ENCODE data around the gene XIRP2. TPM values are rescaled to one million over a fixed set of nuclear protein-coding genes. Genes with fewer than 3 reads are reported as not detected.
"Not testable (repeated sequence)": the region's sequence is repeated elsewhere in the genome, so short reads cannot be mapped to it uniquely, and the experiment has no call there.

Gene XIRP2
- total RNA-seq, 1 experiment from 2014 or later: 0.12 TPM

GRCh38 chr2:166942377-166942776 lies 54.1 kb downstream of the XIRP2 start:
- DNase-seq (ENCODE audit: low read depth): no peak

- DNase-seq (ENCODE audit: low read depth): no peak
Measured at GRCh38 chr2:166944909-166945308, 56.6 kb downstream of the XIRP2 start.

GRCh38 chr2:166957686-166958085 lies 69.4 kb downstream of the XIRP2 start:
- no peak for DNase-seq (ENCODE audit: low read depth)

- DNase-seq (ENCODE audit: low read depth): no peak
Measured at GRCh38 chr2:166958986-166959481, 70.8 kb downstream of the XIRP2 start.

GRCh38 chr2:166959556-166959955 lies 71.3 kb downstream of the XIRP2 start:
- no peak for DNase-seq (ENCODE audit: low read depth)

- no peak for DNase-seq (ENCODE audit: low read depth)
Measured at GRCh38 chr2:166960702-166961270, 72.5 kb downstream of the XIRP2 start.

GRCh38 chr2:166961933-166962332 lies 73.7 kb downstream of the XIRP2 start:
- DNase-seq (ENCODE audit: low read depth): no peak

- no peak for DNase-seq (ENCODE audit: low read depth)
Measured at GRCh38 chr2:166969486-166969885, 81.2 kb downstream of the XIRP2 start.

- no peak for DNase-seq (ENCODE audit: low read depth)
Measured at GRCh38 chr2:166972002-166972401, 83.7 kb downstream of the XIRP2 start.

- DNase-seq (ENCODE audit: low read depth): no peak
Measured at GRCh38 chr2:166972418-166972817, 84.1 kb downstream of the XIRP2 start.

- DNase-seq (ENCODE audit: low read depth): no peak
Measured at GRCh38 chr2:166984188-166984587, 95.9 kb downstream of the XIRP2 start.

GRCh38 chr2:166984797-166985196 lies 96.5 kb downstream of the XIRP2 start:
- DNase-seq (ENCODE audit: low read depth): no peak

GRCh38 chr2:166994588-166995336 lies 106.5 kb downstream of the XIRP2 start:
- no peak for DNase-seq (ENCODE audit: low read depth)

- DNase-seq (ENCODE audit: low read depth): no peak
Measured at GRCh38 chr2:166996465-166996864, 108.2 kb downstream of the XIRP2 start.

GRCh38 chr2:167001165-167001564 lies 112.9 kb downstream of the XIRP2 start:
- no peak for DNase-seq (ENCODE audit: low read depth)

- DNase-seq (ENCODE audit: low read depth): no peak
Measured at GRCh38 chr2:167005096-167005495, 116.8 kb downstream of the XIRP2 start.

GRCh38 chr2:167013227-167013626 lies 124.9 kb downstream of the XIRP2 start:
- DNase-seq (ENCODE audit: low read depth): no peak

GRCh38 chr2:167015806-167016205 lies 127.5 kb downstream of the XIRP2 start:
- DNase-seq (ENCODE audit: low read depth): no peak

GRCh38 chr2:167017021-167017420 lies 128.7 kb downstream of the XIRP2 start:
- DNase-seq (ENCODE audit: low read depth): no peak

GRCh38 chr2:167018590-167018989 lies 130.3 kb downstream of the XIRP2 start:
- DNase-seq (ENCODE audit: low read depth): no peak

GRCh38 chr2:167028503-167028902 lies 140.2 kb downstream of the XIRP2 start:
- DNase-seq (ENCODE audit: low read depth): no peak

GRCh38 chr2:167034976-167035375 lies 146.7 kb downstream of the XIRP2 start:
- not testable (repeated sequence) for DNase-seq (ENCODE audit: low read depth)

GRCh38 chr2:167048829-167049228 lies 160.5 kb downstream of the XIRP2 start:
- no peak for DNase-seq (ENCODE audit: low read depth)
